Lower leg skin (tissue), 4 donors: Measurements from ENCODE around the gene LMOD1. TPM values are rescaled to one million over a fixed set of nuclear protein-coding genes. Genes with fewer than 3 reads are reported as not detected.

Source experiments
- DNase-seq, 2 donors: peaks; one replicate each; pipeline ENCODE4 v3.0.0-alpha.2; 2019; ENCODE audit warnings: low spot score in 2 of 2
- H3K4me3 ChIP-seq: fragments of 200-600 bp; sonication (generic); 2 replicates; pipeline ENCODE4 v1.5.1; 2017; ENCODE audit warnings: mild to moderate bottlenecking, low read depth; ENCODE audit not compliant: poor library complexity, severe bottlenecking
- POLR2A ChIP-seq, 2 donors: fragments of 450-650 bp; IDR thresholded peaks; one replicate each; pipeline ENCODE4 v1.6.1; 2016 to 2017; ENCODE audit warnings: antibody characterized with exemption in 2 of 2, mild to moderate bottlenecking in 1 of 2, moderate library complexity in 1 of 2
- WGBS, 2 donors: methylation state at CpG; one replicate each; pipeline ENCODE4 v1.1.5; 2018; 5-methylcytosine and 5-hydroxymethylcytosine counted together
- intact Hi-C: fragments of 100-400 bp; cut with DNase I; formaldehyde crosslinking; loops from one replicate; pipeline ENCODE4 v1.15.0; 2023; ENCODE audit warnings: low total_unique reads
- total RNA-seq, 4 donors: library from RNA; depleted of rRNA; stranded (reverse); fragments of >200 nt; gene quantifications; one replicate each; pipeline ENCODE4 v1.1.0, GENCODE V29; 2016
- TF ChIP-seq, protein P1 (sequence below), 3 donors: fragments of 450-650 bp; IDR thresholded peaks; one replicate each; pipeline ENCODE4 v1.5.1; 2016; ENCODE audit warnings: antibody characterized with exemption in 3 of 3, mild to moderate bottlenecking in 3 of 3, moderate library complexity in 2 of 3

Gene LMOD1
- total RNA-seq, 4 donors from 2014 or later, result 11.2 to 56.7 (median 23.4) TPM

- no peak for DNase-seq
- H3K4me3 ChIP-seq, result peak overlapping the region; percentile 94
- no peak for TF ChIP-seq POLR2A (IDR thresholded peaks at IDR 0.05)
- TF ChIP-seq, protein P1, sequence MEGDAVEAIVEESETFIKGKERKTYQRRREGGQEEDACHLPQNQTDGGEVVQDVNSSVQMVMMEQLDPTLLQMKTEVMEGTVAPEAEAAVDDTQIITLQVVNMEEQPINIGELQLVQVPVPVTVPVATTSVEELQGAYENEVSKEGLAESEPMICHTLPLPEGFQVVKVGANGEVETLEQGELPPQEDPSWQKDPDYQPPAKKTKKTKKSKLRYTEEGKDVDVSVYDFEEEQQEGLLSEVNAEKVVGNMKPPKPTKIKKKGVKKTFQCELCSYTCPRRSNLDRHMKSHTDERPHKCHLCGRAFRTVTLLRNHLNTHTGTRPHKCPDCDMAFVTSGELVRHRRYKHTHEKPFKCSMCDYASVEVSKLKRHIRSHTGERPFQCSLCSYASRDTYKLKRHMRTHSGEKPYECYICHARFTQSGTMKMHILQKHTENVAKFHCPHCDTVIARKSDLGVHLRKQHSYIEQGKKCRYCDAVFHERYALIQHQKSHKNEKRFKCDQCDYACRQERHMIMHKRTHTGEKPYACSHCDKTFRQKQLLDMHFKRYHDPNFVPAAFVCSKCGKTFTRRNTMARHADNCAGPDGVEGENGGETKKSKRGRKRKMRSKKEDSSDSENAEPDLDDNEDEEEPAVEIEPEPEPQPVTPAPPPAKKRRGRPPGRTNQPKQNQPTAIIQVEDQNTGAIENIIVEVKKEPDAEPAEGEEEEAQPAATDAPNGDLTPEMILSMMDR (IDR thresholded peaks at IDR 0.05), result no peak
- WGBS, 2 donors, result 5% methylated on average over 11 of the region's 11 CpGs
- intact Hi-C loops, result no loop called here
Observed at GRCh38 chr1:201983380-201983805, 37.0 kb upstream of the LMOD1 start.

DNA sequence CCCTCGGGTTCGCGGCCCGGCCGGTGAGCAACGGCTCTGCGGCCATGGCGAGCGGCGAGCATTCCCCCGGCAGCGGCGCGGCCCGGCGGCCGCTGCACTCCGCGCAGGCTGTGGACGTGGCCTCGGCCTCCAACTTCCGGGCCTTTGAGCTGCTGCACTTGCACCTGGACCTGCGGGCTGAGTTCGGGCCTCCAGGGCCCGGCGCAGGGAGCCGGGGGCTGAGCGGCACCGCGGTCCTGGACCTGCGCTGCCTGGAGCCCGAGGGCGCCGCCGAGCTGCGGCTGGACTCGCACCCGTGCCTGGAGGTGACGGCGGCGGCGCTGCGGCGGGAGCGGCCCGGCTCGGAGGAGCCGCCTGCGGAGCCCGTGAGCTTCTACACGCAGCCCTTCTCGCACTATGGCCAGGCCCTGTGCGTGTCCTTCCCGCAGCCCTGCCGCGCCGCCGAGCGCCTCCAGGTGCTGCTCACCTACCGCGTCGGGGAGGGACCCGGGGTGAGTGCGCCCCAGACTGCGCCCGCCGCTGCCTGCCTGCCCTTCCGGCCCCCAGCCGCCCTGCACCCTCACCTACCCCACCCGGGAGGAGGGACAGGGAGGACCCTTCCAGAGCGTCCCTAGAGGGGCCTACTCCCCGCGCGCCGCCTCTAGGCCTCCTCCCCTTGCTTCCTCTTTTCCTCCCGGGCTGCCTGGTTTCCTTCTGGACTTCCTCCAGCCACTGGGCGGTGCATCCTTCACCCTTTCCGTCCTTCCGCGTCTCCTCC lies 36.5 kb upstream of the LMOD1 start, which contains the start of gene RNPEP:
Gene RNPEP, plus strand, starts transcription at position 26 of the 757 bp plus-strand sequence. Its CDS starts 19 bp downstream, at position 45.
- intact Hi-C loops, result no loop called here
- WGBS, 2 donors, result 0 to 1% methylated on average over 23 to 74 of the region's 80 CpGs
- H3K4me3 ChIP-seq, result peak within 1 kb of the TSS; percentile 94
- TF ChIP-seq POLR2A (IDR thresholded peaks at IDR 0.05), result no peak
- TF ChIP-seq, protein P1 (IDR thresholded peaks at IDR 0.05), result no peak
- DNase-seq, result peak; percentile 49 to 93

- peak overlapping the region; percentile 94 for H3K4me3 ChIP-seq
- TF ChIP-seq, protein P1 (IDR thresholded peaks at IDR 0.05), result no peak
- no peak for TF ChIP-seq POLR2A (IDR thresholded peaks at IDR 0.05)
- DNase-seq, result peak; percentile 63 to 92
- intact Hi-C loops, result no loop called here
- WGBS, 2 donors, result 14 to 16% methylated on average over 10 to 18 of the region's 31 CpGs
Observed at GRCh38 chr1:201982082-201982622, 35.8 kb upstream of the LMOD1 start.

GRCh38 chr1:201970334-201971159 lies 24.2 kb upstream of the LMOD1 start:
- H3K4me3 ChIP-seq, result no peak overlapping the region
- no peak for DNase-seq
- no peak for TF ChIP-seq POLR2A (IDR thresholded peaks at IDR 0.05)
- TF ChIP-seq, protein P1 (IDR thresholded peaks at IDR 0.05), result no peak
- intact Hi-C loops, result loop anchor here (5.0 kb wide), 1 partner anchor 78 kb away; no protein-coding TSS in a partner anchor
- 57% methylated on average over 9 of the region's 9 CpGs for WGBS, 2 donors

DNA sequence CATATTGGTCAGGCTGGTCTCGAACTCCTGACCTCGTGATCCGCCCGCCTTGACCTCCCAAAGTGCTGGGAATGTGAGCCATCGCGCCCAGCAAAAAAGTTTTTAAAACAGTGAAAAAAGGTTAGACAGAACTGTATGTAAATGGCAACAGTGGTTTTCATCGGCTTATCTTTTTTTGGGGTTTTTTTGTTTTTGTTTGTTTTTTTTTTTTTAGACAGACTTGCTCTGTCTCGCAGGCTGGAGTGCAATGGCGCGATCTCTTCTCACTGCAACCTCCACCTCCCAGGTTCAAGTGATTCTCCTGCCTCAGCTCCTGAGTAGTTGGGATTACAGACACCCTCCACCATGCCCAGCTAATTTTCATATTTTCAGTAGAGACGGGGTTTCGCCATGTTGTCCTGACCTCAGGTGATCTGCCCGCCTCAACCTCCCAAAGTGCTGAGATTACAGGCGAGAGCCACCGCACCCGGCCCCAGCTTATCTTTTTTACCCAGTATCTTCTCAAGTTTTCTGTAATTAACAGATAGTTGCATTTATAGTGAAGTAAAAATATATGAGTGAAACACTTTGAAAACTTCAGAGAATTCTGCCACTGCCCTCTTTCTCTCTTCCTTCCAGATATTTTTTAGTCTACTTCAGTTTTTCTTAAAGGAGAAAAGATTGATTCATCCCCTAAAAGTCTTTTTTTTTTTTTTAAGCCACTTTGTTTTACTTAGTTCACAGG lies 22.0 kb upstream of the LMOD1 start:
- WGBS, 2 donors, result 88% methylated on average over 16 of the region's 16 CpGs
- no peak overlapping the region for H3K4me3 ChIP-seq
- intact Hi-C loops, result loop anchor here (1.0 kb wide), 1 partner anchor 36 kb away; no protein-coding TSS in a partner anchor
- no peak for TF ChIP-seq POLR2A (IDR thresholded peaks at IDR 0.05)
- TF ChIP-seq, protein P1 (IDR thresholded peaks at IDR 0.05), result no peak
- DNase-seq, result no peak
